ACC112 (cell line): ENCODE results near the gene RNF11.

Source experiments
- H2AFZ ChIP-seq: fragments of 200-600 bp; sonication (generic); one replicate; pipeline ENCODE4 v1.6.0; 2017; ENCODE audit warnings: antibody characterized with exemption, low read length; ENCODE audit not compliant: unreplicated experiment
- H3K27ac ChIP-seq: fragments of 200-600 bp; sonication (generic); 2 replicates; pipeline ENCODE4 v1.5.1; 2014; ENCODE audit warnings: low read depth, mild to moderate bottlenecking, antibody characterized with exemption, low read length, moderate library complexity
- H3K27me3 ChIP-seq: fragments of 200-600 bp; sonication (generic); 2 replicates; pipeline ENCODE4 v1.6.1; 2014; ENCODE audit warnings: mild to moderate bottlenecking, antibody characterized with exemption, low read length, moderate library complexity, mixed read lengths; ENCODE audit not compliant: insufficient read depth
- H3K36me3 ChIP-seq: fragments of 200-600 bp; sonication (generic); 2 replicates; pipeline ENCODE4 v1.6.1; 2016; ENCODE audit warnings: mild to moderate bottlenecking, antibody characterized with exemption, low read length, moderate library complexity, mixed read lengths; ENCODE audit not compliant: insufficient read depth
- H3K4me1 ChIP-seq: fragments of 200-600 bp; sonication (generic); one replicate; pipeline ENCODE4 v1.6.1; 2016; ENCODE audit warnings: low read length, mixed read lengths; ENCODE audit not compliant: insufficient read depth, unreplicated experiment, control insufficient read depth
- H3K4me3 ChIP-seq: fragments of 200-600 bp; sonication (generic); 2 replicates; pipeline ENCODE4 v1.5.1; 2014; ENCODE audit warnings: mild to moderate bottlenecking, low read depth, low read length
- H3K79me2 ChIP-seq: fragments of 200-600 bp; sonication (generic); one replicate; pipeline ENCODE4 v1.6.0; 2016; ENCODE audit warnings: low read length; ENCODE audit not compliant: control insufficient read depth, unreplicated experiment, insufficient read depth

RNF11 gene

GRCh38 chr1:51235673-51236530 lies at the start of gene RNF11:
RNF11 (plus strand) TSS chr1:51236273; CDS start chr1:51236757, 484 bp downstream.
- Histone ChIP-seq H3K27ac (peak within 1 kb of the TSS; percentile 42), H3K4me1 (peaks cover 31% of the 10 kb centered on the region), H2AFZ (peak within 1 kb of the TSS; percentile 58), H3K4me3 (peak within 1 kb of the TSS; percentile 82), H3K79me2 (peaks cover 45% of the 10 kb centered on the region), H3K27me3 (no peaks in the 10 kb centered on the region), H3K36me3 (no peaks in the 10 kb centered on the region)

- H3K27me3 ChIP-seq, result no peaks in the 10 kb centered on the region
- H3K27ac ChIP-seq, result no peak overlapping the region
- H2AFZ ChIP-seq, result no peak overlapping the region
- H3K79me2 ChIP-seq, result no peaks in the 10 kb centered on the region
- H3K4me1 ChIP-seq, result no peaks in the 10 kb centered on the region
- no peak overlapping the region for H3K4me3 ChIP-seq
- no peaks in the 10 kb centered on the region for H3K36me3 ChIP-seq
Observed at GRCh38 chr1:51188230-51188629, 47.8 kb upstream of the RNF11 start.

GRCh38 chr1:51189421-51190073 lies 46.5 kb upstream of the RNF11 start:
- Histone ChIP-seq H3K27ac (no peak overlapping the region), H3K79me2 (no peaks in the 10 kb centered on the region), H3K36me3 (no peaks in the 10 kb centered on the region), H3K4me3 (no peak overlapping the region), H3K27me3 (no peaks in the 10 kb centered on the region), H2AFZ (no peak overlapping the region), H3K4me1 (no peaks in the 10 kb centered on the region)

- no peaks in the 10 kb centered on the region for H3K27me3 ChIP-seq
- peak overlapping the region; percentile 56 for H2AFZ ChIP-seq
- H3K79me2 ChIP-seq, result no peaks in the 10 kb centered on the region
- no peaks in the 10 kb centered on the region for H3K36me3 ChIP-seq
- H3K4me1 ChIP-seq, result no peaks in the 10 kb centered on the region
- H3K27ac ChIP-seq, result no peak overlapping the region
- no peak overlapping the region for H3K4me3 ChIP-seq
Observed at GRCh38 chr1:51190961-51191360, 45.1 kb upstream of the RNF11 start.

- Histone ChIP-seq H3K4me3 (no peak overlapping the region), H3K79me2 (no peaks in the 10 kb centered on the region), H2AFZ (peak overlapping the region; percentile 51), H3K4me1 (no peaks in the 10 kb centered on the region), H3K27me3 (no peaks in the 10 kb centered on the region), H3K27ac (no peak overlapping the region), H3K36me3 (no peaks in the 10 kb centered on the region)
Observed at GRCh38 chr1:51192213-51192843, 43.7 kb upstream of the RNF11 start.

- Histone ChIP-seq H3K27me3 (no peaks in the 10 kb centered on the region), H2AFZ (no peak overlapping the region), H3K36me3 (no peaks in the 10 kb centered on the region), H3K4me1 (no peaks in the 10 kb centered on the region), H3K4me3 (no peak overlapping the region), H3K79me2 (no peaks in the 10 kb centered on the region), H3K27ac (no peak overlapping the region)
Observed at GRCh38 chr1:51193564-51193963, 42.5 kb upstream of the RNF11 start.

GRCh38 chr1:51203121-51203873 lies 32.8 kb upstream of the RNF11 start:
- Histone ChIP-seq H3K27ac (no peak overlapping the region), H3K27me3 (no peaks in the 10 kb centered on the region), H2AFZ (no peak overlapping the region), H3K4me1 (no peaks in the 10 kb centered on the region), H3K79me2 (no peaks in the 10 kb centered on the region), H3K4me3 (no peak overlapping the region), H3K36me3 (no peaks in the 10 kb centered on the region)

- no peak overlapping the region for H2AFZ ChIP-seq
- no peaks in the 10 kb centered on the region for H3K27me3 ChIP-seq
- no peak overlapping the region for H3K4me3 ChIP-seq
- no peaks in the 10 kb centered on the region for H3K36me3 ChIP-seq
- H3K79me2 ChIP-seq, result no peaks in the 10 kb centered on the region
- H3K4me1 ChIP-seq, result no peaks in the 10 kb centered on the region
- no peak overlapping the region for H3K27ac ChIP-seq
Observed at GRCh38 chr1:51203874-51204245, 32.2 kb upstream of the RNF11 start.

GRCh38 chr1:51210055-51210454 lies 26.0 kb upstream of the RNF11 start:
- Histone ChIP-seq H2AFZ (no peak overlapping the region), H3K4me1 (peaks cover 11% of the 10 kb centered on the region), H3K27me3 (no peaks in the 10 kb centered on the region), H3K27ac (no peak overlapping the region), H3K4me3 (no peak overlapping the region), H3K36me3 (no peaks in the 10 kb centered on the region), H3K79me2 (no peaks in the 10 kb centered on the region)

GRCh38 chr1:51210676-51211075 lies 25.4 kb upstream of the RNF11 start:
- peaks cover 14% of the 10 kb centered on the region for H3K4me1 ChIP-seq
- H3K36me3 ChIP-seq, result no peaks in the 10 kb centered on the region
- no peak overlapping the region for H3K27ac ChIP-seq
- H2AFZ ChIP-seq, result no peak overlapping the region
- no peak overlapping the region for H3K4me3 ChIP-seq
- H3K27me3 ChIP-seq, result no peaks in the 10 kb centered on the region
- H3K79me2 ChIP-seq, result no peaks in the 10 kb centered on the region
